GM18520 (cell line): Measurements from ENCODE around the gene SUB1.
"Not testable (repeated sequence)": the region's sequence is repeated elsewhere in the genome, so short reads cannot be mapped to it uniquely, and the experiment has no call there.

Source experiments
- ATAC-seq: cut with Tn5 transposase; IDR thresholded peaks from one replicate; pipeline ENCODE4 v1.9.1; 2021; ENCODE audit not compliant: unreplicated experiment

The SUB1 gene

GRCh38 chr5:32565145-32565544 lies 20.2 kb upstream of the SUB1 start:
- no peak for ATAC-seq

GRCh38 chr5:32566319-32567111 lies 18.8 kb upstream of the SUB1 start:
- no peak for ATAC-seq

- ATAC-seq, result no peak
Measured at GRCh38 chr5:32571128-32571527, 14.2 kb upstream of the SUB1 start.

- ATAC-seq, result peak; percentile 88
Measured at GRCh38 chr5:32572778-32573480, 12.4 kb upstream of the SUB1 start.

- ATAC-seq, result not testable (repeated sequence)
Measured at GRCh38 chr5:32573481-32573854, 11.9 kb upstream of the SUB1 start.

- no peak for ATAC-seq
Measured at GRCh38 chr5:32574540-32575175, 10.7 kb upstream of the SUB1 start.

- no peak for ATAC-seq
Measured at GRCh38 chr5:32578363-32578762, 7.0 kb upstream of the SUB1 start.

GRCh38 chr5:32578764-32579163 lies 6.6 kb upstream of the SUB1 start:
- no peak for ATAC-seq

- no peak for ATAC-seq
Measured at GRCh38 chr5:32581010-32581785, 4.2 kb upstream of the SUB1 start.

GRCh38 chr5:32583582-32584232 lies 1.6 kb upstream of the SUB1 start:
- peak; percentile 82 for ATAC-seq

GRCh38 chr5:32584646-32585045 lies 711 bp upstream of the SUB1 start:
- ATAC-seq, result no peak

- no peak for ATAC-seq
Measured at GRCh38 chr5:32585122-32585445, 273 bp upstream of the SUB1 start.

GRCh38 chr5:32586276-32586599 lies 881 bp downstream of the SUB1 start:
- ATAC-seq, result no peak

- ATAC-seq, result no peak
Measured at GRCh38 chr5:32587067-32587551, 1.8 kb downstream of the SUB1 start.

- no peak for ATAC-seq
Measured at GRCh38 chr5:32589416-32589815, 4.1 kb downstream of the SUB1 start.

- no peak for ATAC-seq
Measured at GRCh38 chr5:32589942-32590869, 4.8 kb downstream of the SUB1 start.

- no peak for ATAC-seq
Measured at GRCh38 chr5:32595118-32595517, 9.8 kb downstream of the SUB1 start.

- ATAC-seq, result no peak
Measured at GRCh38 chr5:32597041-32597629, 11.8 kb downstream of the SUB1 start.

GRCh38 chr5:32598260-32598937 lies 13.0 kb downstream of the SUB1 start:
- ATAC-seq, result no peak
